Measurements from ENCODE around the gene C11orf21. TPM values are rescaled to one million over a fixed set of nuclear protein-coding genes. Genes with fewer than 3 reads are reported as not detected.

Gene C11orf21
- total and polyA plus RNA-seq, 2 of the 8 experiments (the other 6 are each of a cell fraction or from before 2014, with no cell fraction given), result not detected

DNA sequence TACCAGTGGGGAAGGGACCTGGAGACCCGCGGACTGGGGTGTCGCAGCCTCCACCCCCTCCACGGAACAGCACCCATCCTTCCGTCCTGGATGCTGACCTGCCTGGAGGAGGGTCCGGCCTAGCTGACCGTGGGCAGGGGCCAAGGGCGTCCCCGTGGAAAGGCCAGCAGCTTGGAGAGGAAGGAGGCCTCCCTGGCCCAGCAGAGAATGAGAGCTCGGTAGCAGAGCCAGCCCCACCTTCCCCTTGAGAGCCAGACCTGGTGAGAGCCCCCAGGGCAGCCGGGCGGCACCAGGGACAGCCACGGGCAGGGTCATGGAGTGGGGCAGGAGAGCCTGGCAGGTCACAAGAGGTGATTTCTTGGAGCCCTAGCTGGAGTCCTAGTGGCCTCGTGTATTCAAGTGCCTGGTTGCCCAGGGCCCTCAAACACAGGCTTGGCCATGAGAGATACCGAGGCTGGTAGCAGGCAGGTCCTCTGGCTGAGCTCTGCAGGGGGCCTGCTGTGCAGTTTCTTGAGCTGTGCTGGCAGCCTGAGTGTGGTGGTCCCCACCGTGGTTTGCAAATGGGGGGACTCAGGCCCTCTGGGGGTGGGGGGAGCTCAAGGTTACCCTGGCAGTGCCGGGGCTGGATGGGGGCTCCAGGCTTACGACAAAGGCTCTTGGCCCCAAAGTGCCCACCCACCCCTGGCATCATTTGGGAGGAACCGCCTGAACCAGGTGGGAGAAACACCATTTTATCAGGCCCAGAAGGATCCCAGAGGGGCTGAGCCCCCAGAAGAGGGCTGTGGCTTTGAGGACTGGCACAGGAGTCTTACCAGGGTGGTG lies 7.7 kb upstream of the C11orf21 start:
- Histone ChIP-seq H3K36me3 (ENCODE audit: control insufficient read depth in 2 of 4, insufficient read depth in 4 of 4, low read length in 3 of 4) (no peaks in the 10 kb centered on the region), H2BK120ac (replicated peaks; ENCODE audit: low read depth, low read length) (no peak overlapping the region), H3K27ac (ENCODE audit: low read depth, low read length) (no peak overlapping the region), H3K56ac (replicated peaks; ENCODE audit: insufficient read length, low read depth, low read length) (no peak overlapping the region), H3K79me2 (ENCODE audit: control insufficient read depth in 1 of 2, insufficient read depth in 2 of 2, low read length in 2 of 2) (no peaks in the 10 kb centered on the region), H3K14ac (ENCODE audit: insufficient read length) (no peak overlapping the region), H2AK5ac (ENCODE audit: low read depth, low read length) (no peak overlapping the region), H3K23me2 (ENCODE audit: low read depth, low read length) (no peaks in the 10 kb centered on the region), H4K5ac (ENCODE audit: insufficient read length, low read depth, low read length) (no peak overlapping the region), H3K9ac (replicated peaks in 1 of 4; ENCODE audit: extremely low read depth in 1 of 4, low read depth in 3 of 4, low read length in 3 of 4) (no peak overlapping the region), H3K4me3 (ENCODE audit: extremely low read depth in 1 of 4, insufficient read depth in 2 of 4, low read depth in 3 of 4, low read length in 4 of 4) (no peak overlapping the region), H4K91ac (replicated peaks; ENCODE audit: insufficient read length, low read length) (no peak overlapping the region), H2BK20ac (ENCODE audit: low read length) (no peak overlapping the region), H2BK15ac (ENCODE audit: low read length) (no peak overlapping the region), H4K20me1 (replicated peaks in 1 of 2; ENCODE audit: control insufficient read depth in 1 of 2, insufficient read depth in 2 of 2, low read length in 2 of 2) (peaks cover 0 to 4% of the 10 kb centered on the region in 2 experiments), H2BK5ac (ENCODE audit: low read depth, low read length) (no peak overlapping the region), H2AFZ (ENCODE audit: low read length) (no peak overlapping the region), H4K8ac (ENCODE audit: extremely low read depth, insufficient read depth, low read length) (no peak overlapping the region), H3K79me1 (ENCODE audit: low read depth, low read length) (no peaks in the 10 kb centered on the region), H3K9me3 (ENCODE audit: insufficient read depth in 2 of 2, low read depth in 1 of 2, low read length in 1 of 2) (no peaks in the 10 kb centered on the region), H2BK12ac (ENCODE audit: low read depth, low read length) (no peak overlapping the region), H3K4ac (replicated peaks; ENCODE audit: insufficient read length, low read depth, low read length) (no peak overlapping the region), H3K4me2 (ENCODE audit: insufficient read depth in 1 of 2, low read depth in 2 of 2, low read length in 2 of 2) (no peak overlapping the region), H3K23ac (ENCODE audit: insufficient read length) (no peak overlapping the region), H3K18ac (ENCODE audit: extremely low read depth, low read length) (no peak overlapping the region), H3K4me1 (replicated peaks in 1 of 4; ENCODE audit: control insufficient read depth in 3 of 4, insufficient read depth in 4 of 4, low read length in 3 of 4) (peaks cover 0 to 3% (median 0%) of the 10 kb centered on the region in 4 experiments; a peak in 1 of 7 replicates), H3K27me3 (replicated peaks in 1 of 4; ENCODE audit: control insufficient read depth in 3 of 4, extremely low read depth in 1 of 4, insufficient read depth in 3 of 4, low read length in 3 of 4) (no peaks in the 10 kb centered on the region)
- POLR2A ChIA-PET (ENCODE audit: partially characterized antibody), result interaction anchor here (1.0 to 3.0 kb wide), 2 partner anchors 69 to 90 kb away, joined by 4 to 13 read pairs; partner anchors contain the start of gene TSSC4
- TF ChIP-seq EZH2 (IDR thresholded peaks at IDR 0.05; ENCODE audit: low read depth, low read length, severe bottlenecking), result no peak
- TF ChIP-seq JUN (IDR thresholded peaks at IDR 0.05; ENCODE audit: low read depth, low read length), result no peak
- TF ChIP-seq, protein P1, sequence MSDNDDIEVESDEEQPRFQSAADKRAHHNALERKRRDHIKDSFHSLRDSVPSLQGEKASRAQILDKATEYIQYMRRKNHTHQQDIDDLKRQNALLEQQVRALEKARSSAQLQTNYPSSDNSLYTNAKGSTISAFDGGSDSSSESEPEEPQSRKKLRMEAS (IDR thresholded peaks at IDR 0.05), result no peak
- TF ChIP-seq SIN3A (conservative IDR thresholded peaks at IDR 0.05 in 1 of 2, IDR thresholded peaks at IDR 0.05 in 1 of 2; ENCODE audit: low read depth in 1 of 2, low read length in 2 of 2), result no peak
- DNase-seq (ENCODE audit: low read depth in 1 of 2, low spot score in 2 of 2) (no peak), FAIRE-seq (no peak)
- whole genome bisulfite sequencing, 2 experiments (ENCODE audit: extremely low coverage in 1 of 2, insufficient coverage in 1 of 2, insufficient read length in 1 of 2, insufficient replicate concordance in 2 of 2, low coverage in 1 of 2, low lambda C conversion rate in 2 of 2, missing lambda C conversion rate in 1 of 2), result 78% methylated on average over 15 of the region's 19 CpGs; no CpG with 5 or more reads in 1 of the 2 experiments
- CTCF ChIA-PET (ENCODE audit: partially characterized antibody), result interaction anchor here (0.7 to 4.1 kb wide), 19 partner anchors 9 to 223 kb away, joined by 3 to 39 read pairs (median 3); partner anchors contain the start of genes C11orf21, CD81 and TSPAN32

Measured in H1 (cell line).